ENCODE data around the gene C20orf204.
"Not testable (repeated sequence)": the region's sequence is repeated elsewhere in the genome, so short reads cannot be mapped to it uniquely, and the experiment has no call there.

The C20orf204 gene

GRCh38 chr20:64084685-64085152 lies 48.7 kb downstream of the C20orf204 start:
- DNase-seq = no peak

GRCh38 chr20:64086801-64087200 lies 50.8 kb downstream of the C20orf204 start:
- no peak for DNase-seq

DNA sequence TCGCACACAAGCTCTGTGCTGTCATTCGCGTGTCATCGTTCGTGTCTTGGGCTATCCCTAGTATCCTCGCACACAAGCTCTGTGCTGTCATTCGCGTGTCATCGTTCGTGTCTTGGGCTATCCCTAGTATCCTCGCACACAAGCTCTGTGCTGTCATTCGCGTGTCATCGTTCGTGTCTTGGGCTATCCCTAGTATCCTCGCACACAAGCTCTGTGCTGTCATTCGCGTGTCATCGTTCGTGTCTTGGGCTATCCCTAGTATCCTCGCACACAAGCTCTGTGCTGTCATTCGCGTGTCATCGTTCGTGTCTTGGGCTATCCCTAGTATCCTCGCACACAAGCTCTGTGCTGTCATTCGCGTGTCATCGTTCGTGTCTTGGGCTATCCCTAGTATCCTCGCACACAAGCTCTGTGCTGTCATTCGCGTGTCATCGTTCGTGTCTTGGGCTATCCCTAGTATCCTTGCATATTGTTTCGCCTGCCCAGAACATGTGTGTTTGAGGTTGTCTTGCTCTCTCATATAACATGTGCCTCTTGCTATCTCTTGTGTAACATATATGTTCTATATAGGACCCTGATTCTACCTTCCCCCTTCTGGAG lies 51.3 kb downstream of the C20orf204 start:
- not testable (repeated sequence) for DNase-seq

- not testable (repeated sequence) for DNase-seq
Observed at GRCh38 chr20:64088586-64088985, 52.6 kb downstream of the C20orf204 start.

Measured in hematopoietic multipotent progenitor cell treated with erythropoietin and hydrocortisone succinate and interleukin-3 and kit ligand, for 4 days (in vitro differentiated cells).